GM19324 (cell line): ENCODE measurements around the gene GTF3C2.
A peak's percentile ranks its signal among the peaks of the same experiment; 100 is the strongest.
"Not testable (repeated sequence)": the region's sequence is repeated elsewhere in the genome, so short reads cannot be mapped to it uniquely, and the experiment has no call there.

Experiments
- ATAC-seq: cut with Tn5 transposase; IDR thresholded peaks from one replicate; pipeline ENCODE4 v1.9.1; 2021; ENCODE audit warnings: mild to moderate bottlenecking, moderate library complexity; ENCODE audit not compliant: unreplicated experiment, low FRiP score

Gene GTF3C2

DNA sequence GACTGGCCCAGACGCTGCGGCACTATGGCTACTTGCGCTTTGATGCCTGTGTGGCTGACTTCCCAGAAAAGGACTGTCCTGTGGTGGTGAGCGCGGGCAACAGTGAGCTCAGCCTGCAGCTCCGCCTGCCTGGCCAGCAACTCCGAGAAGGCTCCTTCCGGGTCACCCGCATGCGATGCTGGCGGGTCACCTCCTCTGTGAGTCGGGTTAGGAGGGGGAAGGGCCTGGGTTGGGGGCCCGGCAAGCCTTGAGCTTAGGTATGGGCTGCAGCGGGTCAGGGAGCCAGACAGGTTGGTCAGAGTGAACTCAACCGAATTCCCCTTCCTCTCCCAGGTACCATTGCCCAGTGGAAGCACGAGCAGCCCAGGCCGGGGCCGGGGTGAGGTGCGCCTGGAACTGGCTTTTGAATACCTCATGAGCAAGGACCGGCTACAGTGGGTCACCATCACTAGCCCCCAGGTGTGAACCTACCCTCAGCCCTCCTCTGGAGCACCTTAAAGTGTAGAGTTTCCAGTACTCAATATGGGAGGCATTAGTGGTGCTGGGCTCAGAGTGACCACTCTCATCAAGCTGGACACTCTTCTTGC is 19.0 kb upstream of the GTF3C2 start:
- no peak for ATAC-seq

DNA sequence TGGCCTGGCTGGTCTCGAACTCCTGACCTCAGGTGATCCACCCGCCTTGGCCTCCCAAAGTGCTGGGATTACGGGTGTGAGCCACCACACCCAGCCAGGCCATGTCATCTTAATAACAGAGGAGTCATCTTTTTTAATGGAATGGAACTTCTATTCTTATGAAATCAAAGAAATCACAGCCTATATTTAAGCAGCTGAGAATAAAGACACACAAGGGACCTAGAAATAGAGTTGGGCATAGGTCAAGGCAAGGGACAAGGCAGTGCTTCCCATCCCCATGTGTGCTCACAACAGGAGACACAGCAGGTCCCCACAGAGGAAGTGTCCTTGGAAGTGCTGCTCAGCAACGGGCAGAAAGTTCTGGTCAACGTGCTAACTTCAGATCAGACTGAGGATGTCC is 17.0 kb upstream of the GTF3C2 start:
- ATAC-seq: no peak

DNA sequence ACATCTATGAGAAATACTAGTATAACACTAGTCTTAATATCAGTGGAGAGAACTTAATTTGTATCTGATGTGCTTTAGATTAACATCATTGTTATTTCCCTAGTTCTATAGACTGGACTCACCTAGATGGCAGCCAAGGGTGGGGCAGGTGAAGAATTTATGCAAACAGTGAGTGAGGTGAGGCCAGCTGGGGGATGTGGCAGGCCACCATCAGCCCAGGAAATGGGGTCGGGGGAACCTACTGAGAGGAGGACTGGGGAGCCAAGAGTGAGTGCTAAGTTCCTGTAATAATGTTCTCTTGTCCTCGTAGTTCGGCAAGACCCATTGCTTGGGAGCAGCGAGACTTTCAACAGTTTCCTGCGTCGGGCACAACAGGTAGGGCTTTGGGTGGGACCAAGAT is 16.4 kb upstream of the GTF3C2 start:
- ATAC-seq: no peak

DNA sequence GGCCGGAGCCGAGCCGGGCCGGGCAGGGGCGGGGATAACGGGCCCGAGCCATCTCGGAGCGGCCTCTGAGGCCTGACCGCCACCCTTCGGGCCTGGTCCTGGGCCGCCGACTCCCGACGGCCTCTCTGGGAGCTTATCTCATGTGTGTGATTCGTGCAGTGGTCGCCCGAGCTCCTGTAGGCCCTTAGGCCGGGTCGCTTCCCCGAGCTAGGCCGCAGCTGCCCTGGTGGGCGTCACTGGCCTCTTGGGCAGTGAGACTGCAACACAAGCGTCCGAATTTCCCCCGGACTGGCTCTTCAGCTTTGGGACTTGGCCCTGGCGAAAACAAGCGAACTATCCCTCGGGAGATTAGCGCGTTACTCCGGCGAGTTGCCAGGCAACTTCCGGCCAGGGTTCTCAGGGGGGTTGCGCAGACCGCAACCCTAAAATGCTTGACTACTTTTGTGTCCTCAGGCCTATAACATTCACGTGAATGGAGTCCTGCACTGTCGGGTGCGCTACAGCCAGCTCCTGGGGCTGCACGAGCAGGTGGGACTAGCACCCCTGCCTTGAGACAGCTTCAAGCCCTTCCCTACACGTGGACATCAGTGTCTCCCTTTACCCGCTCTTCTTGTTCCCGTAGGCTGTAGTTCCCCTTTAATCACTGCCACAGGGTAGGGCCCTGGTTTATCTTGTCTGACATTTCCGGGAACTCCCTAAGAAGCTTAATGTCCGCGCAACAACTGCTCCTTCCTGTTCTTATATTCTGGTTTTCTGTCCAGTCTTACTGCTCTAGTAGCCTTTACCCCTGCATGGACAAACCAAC is 14.5 kb upstream of the GTF3C2 start:
- ATAC-seq: peak; percentile 11

DNA sequence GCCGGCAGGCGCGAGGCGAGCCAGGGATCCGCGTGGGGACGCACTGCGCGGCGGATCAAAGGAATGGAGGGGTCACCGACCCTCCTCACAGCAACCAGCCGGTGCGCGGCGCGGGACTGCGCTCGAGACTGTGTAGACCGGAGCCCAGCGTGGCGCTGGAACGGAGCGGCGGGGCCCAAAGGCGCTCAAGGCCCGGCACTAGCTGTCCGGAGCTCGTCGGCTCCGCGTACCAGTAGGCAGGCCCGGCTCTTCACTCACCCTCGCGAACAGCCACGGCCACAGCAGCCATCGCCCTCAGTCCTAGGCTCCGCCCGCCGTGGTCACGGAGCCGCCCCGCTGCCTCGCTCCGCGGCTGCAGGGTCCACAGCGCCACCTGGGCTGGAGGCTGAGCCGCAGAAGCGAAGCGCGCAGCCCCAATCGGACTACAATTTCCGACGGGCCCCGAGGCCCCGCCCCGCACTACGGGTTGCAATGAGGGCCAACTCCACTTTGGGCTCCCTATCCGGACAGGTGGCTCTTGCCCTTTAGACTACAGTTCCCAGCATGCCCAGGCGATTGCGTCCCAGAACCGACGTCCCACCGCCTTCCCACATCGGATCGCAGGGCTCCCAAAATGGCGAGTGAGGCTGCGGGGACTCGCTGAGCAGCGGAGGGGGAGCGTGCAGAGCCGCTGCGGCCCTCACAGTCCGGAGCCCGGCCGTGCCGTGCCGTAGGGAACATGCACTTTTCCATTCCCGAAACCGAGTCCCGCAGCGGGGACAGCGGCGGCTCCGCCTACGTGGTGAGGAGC is 13.7 kb upstream of the GTF3C2 start, which contains the start of the genes EIF2B4 and SNX17:
EIF2B4 (minus strand) TSS at position 313 of the 790 bp plus-strand sequence; CDS start at position 289, 24 bp downstream.
SNX17 (plus strand) TSS at position 591 of the 790 bp plus-strand sequence; CDS start at position 719, 128 bp downstream.
- peak; percentile 94 for ATAC-seq

DNA sequence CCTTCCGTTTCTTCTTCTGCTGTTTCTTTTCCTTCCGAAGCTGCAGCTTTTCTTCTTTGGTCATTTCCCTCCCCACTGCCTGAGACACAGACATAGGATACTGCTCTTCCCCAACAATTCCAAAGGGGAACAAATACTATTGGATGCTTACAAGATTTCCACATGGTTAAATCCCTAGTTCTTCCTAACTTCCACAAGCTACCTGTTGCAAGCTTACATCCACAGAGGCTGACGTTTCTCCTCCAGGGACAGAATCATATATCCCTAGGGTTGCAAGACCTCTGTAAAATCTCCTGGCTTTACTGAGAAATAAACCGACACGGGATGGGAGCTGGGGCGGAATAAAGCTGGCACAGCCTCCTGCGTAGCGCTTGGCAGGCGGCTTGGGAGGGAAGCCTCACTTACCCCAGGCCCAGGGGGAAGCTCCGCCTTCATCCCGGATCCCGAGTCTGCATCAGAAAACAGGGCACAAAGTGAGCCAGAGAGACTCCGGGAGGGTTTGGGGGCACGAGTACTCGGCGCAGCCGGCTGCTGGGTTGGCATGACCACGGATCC is 13.0 kb upstream of the GTF3C2 start:
- ATAC-seq: peak; percentile 8

DNA sequence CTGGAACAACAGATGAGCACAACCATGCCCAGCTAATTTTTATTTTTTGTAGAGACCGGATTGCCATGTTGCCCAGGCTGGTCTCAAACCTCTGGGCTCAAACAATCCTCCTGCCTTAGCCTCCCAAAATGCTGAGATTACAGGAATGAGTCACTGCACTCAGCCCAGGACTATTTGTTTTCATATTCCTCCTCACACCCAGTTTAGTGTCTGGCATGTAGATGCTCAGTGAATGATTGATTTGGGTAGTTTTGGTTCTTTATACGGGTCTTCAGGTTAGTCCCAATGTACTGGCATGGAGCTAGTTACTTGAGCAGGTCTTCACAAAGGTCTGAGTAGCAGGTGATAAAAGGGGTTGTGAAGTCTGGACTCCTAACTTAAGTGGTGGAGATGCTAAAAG is 7.4 kb upstream of the GTF3C2 start:
- no peak for ATAC-seq

DNA sequence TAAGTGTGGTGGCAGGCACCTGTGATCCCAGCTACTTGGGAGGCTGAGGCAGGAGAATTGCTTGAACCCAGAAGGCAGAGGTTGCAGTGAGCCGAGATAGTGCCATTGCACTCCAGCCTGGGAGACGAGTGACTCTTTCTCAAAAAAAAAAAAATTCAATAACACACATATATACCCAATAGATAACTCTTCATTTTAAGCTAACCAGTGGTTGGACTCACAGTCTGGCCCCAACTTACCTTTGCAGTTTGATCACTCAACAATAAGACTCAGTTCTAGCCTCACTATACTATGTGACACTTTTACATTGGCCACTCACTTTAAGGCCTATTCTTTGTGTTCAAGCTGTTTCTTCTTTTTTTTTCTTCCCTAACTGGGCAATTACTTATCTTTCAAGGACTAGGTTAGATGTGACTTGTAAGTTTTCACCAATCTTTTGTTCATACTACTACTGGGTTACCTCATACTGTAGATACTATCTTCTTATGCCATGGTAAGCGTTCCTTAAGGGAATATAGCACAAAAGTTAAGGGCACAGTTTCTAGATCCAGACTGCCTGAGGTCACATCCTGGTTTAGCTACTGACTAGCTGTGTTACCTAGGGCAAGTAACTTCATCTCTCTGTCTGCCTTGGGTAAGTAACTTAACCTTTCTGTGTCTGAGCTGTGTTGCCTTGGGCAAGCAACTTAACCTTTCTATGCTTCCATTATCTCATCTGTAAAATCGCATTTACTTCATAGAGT is 6.3 kb upstream of the GTF3C2 start:
- ATAC-seq: no peak

DNA sequence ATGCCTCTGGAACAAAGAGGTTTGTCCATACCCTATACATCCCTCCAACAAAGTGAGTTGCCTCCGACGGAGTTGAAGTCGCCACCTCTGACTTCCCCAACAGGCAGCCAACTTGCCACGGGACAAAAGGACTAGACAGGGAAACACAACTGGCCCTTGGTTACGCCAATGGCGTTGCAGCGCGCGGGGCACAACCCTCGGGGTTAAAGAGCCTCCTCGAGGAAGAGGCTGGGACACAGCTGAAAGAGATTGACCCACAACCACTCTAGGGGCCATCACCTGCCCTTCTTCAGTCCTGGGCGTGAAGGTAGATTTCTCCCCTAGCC is 545 bp downstream of the GTF3C2 start:
- ATAC-seq: peak; percentile 20

DNA sequence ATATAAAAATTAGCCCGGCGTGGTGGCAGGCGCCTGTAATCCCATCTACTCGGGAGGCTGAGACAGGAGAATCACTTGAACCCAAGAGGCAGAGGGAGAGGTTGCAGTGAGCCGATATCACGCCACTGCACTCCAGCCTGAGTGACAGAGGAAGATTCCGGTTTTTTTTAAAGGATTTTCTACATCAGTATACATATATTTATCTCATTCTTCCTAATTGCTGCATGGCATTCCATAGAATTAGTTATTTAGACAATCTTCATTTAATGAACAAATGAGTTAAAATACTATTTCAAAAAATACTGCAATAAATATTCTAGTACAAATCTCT is 2.0 kb downstream of the GTF3C2 start:
- no peak for ATAC-seq

DNA sequence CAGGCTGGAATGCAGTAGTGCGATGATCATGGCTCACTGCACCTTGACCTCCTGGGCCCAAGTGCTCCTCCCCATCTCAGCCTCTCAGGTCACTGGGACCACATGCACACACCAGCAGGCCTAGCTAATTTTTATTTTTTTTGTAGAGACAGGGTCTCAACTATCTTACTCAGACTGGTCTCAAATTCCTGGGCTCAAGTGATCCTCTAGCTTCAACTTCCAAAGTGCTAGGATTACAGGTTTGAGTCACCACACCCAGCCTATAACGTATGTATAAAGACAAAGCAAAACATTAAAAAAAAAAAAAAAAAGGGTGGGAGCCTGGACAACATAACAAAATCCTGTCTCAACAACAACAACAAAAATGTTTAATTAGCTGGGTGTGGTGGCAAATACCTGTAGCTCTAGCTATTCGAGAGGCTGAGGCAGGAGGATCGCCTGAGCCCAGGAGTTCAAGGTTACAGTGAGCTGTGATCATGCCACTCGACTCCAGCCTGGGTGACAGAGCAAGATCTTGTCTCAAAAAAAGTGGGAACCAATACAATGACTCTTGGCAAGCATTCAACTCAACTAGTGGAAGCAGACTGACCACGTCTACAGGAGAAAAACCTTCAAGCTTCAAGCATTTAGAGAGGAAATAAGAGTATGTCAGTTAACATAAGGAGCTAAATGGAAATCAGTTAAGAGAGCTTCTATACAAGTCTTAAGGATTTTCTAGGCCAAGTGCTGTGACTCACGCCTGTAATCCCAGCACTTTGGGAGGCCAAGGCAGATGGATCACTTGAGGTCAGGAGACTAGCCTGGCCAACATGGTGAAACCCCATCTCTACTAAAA is 2.6 kb downstream of the GTF3C2 start:
- ATAC-seq: no peak

DNA sequence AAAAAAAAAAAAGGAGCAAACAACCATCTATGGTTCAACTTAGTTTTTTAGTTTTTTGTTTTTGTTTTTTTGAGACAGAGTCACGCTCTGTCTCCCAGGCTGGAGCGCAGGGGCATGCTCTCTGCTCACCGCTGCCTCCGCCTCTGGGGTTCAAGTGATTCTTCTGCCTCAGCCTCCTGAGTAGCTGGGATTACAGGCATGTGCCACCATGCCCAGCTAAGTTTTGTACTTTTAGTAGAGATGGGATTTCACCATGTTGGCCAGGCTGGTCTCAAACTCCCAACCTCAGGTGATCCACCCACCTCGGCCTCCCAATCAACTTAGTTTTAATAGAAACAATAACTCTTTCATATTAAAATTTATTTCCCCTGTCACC is 3.2 kb downstream of the GTF3C2 start:
- ATAC-seq: not testable (repeated sequence)

DNA sequence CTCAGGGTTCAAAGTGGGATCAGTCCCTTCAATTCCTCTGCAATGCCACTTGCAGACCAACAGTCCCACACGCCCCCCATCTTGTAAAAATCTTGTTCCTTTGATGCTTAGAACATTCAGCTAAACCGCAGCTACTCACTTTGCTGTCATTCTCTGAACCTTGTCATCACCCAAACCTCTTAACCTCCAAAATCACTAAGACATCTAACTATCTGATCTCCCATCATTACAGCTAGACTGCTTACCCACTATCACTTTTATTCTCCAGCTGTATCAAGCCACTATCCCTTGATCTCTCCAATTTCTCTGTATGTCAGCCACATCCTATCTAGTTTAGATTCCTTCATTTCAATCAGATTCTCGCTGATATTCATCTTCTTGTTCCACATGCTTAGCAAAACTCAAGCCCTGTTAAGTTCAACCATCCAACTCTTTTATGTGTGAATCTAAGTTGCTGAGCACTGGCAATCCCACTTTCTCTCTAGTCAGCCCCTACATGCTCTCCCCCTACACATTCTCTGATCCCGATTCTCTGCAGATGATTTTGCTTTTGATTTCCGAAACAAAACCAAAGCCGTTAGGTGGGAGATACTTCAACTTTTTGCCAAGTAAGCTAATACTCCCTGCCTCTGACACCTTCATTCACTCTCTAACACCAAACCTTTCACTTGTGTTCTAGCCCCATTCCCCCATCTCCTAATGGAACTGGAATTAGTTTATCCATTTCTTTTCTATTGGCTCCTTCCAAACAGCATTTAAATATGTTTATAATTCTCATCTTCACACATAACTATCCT is 4.6 kb downstream of the GTF3C2 start:
- no peak for ATAC-seq

DNA sequence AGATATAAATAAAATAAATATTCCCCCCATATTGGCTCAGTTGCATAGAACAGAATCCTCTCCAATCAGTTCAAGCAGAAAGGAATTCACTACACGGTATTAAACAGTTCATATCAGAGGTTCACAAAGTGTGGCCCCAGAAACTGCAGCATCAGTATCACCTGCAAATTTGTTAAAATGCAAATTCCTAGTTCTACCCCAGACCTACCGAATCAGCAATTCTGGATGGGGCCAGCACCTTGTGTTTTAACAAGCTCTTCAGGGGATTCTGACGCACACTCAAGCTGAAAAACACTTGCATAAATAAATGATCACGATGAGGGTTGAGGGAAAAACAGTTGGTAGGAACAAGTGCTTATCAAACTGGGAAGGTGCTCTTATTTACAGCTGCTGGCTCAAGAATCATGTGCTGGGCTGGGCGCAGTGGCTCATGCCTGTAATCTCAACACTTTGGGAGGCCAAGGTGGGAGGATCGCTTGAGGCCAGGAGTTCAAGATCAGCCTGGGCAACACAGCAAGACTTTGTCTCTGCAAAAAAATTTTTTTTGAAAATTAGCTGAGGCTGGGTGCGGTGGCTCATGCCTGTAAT is 6.4 kb downstream of the GTF3C2 start:
- no peak for ATAC-seq

DNA sequence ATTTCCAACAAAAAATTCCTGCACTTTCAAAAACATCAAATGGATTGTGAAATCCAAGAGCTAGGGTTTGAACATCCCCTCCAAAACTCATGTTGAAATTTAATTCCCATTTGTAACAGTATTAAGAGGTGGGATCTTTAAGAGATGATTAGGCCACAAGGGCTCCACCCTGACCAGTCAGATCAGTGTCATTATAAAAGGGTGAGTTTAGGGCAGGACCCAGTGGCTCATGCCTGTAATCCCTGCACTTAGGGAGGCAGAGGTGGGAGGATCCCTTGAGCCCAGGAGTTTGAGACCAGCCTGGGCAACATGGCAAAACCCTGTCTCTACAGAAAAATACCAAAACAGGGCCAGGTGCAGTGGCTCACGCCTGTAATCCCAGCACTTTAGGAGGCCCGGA is 8.9 kb downstream of the GTF3C2 start:
- no peak for ATAC-seq

DNA sequence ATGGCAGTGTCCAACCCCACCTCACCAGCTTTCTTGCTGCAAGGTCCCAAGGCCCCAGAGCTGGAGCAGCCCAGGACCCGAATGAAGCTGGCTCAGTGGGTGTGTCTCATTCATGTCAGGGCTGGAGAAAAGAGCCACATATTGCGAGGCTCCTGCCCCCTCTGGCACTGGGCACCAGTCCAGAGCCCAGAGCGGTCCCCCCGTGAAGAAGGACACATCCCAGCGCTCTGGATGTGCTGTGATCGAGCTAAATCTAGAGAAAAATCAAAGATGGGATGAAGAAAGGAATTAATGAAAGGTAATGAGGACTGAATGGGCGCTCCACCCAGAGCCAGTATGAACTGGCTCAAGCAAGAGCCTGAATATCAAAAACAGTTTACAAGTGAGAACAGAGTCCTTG is 20.4 kb downstream of the GTF3C2 start:
- ATAC-seq: no peak

DNA sequence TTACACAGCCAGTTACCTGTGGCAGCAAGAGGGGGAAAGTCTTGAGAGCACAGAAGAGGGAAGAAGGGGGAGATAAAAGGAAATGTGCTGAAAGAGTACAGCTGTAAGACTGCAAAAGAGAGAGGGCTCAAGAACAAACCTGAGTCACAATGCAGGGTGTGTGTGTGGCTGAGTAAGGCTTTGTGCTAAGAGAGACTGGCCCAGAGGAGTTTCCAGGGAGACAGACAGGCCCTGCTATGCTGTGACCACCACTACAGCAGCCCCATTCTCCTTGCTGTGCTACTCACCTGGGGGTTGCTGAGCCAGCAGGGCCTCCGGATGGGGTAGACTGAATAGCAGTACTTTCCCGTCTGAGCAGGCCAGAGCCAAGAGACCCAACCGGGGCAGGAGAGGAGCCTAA is 21.3 kb downstream of the GTF3C2 start:
- no peak for ATAC-seq

DNA sequence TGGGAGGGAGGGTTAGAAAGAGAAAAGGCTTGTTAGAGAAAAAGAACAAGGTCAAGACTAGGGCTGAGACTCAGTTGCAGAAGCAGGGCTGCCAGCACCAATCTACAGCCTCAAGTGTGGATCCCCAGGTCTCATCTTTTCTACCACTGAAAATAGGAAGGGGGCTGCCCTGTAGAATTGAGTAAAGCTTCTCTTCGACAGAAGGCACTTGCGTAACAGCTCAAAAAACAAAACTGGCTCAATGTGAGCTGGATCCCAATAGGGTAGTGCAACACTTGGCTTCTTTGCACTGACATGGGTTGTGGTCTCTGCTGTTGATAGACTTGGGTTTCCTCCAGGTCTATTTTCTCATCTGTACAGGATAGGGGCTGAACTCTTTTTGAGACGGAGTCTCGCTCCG is 31.8 kb downstream of the GTF3C2 start:
- ATAC-seq: no peak
